HFFc6 (cell line): ENCODE measurements around the gene WDR53. TPM values are rescaled to one million over a fixed set of nuclear protein-coding genes. Genes with fewer than 3 reads are reported as not detected.

Experiments
- DNase-seq: peaks from one replicate; pipeline ENCODE4 v3.0.0-alpha.2; 2018
- H3K27ac Mint-ChIP-seq: 2 replicates; pipeline ENCODE4 v1.8.0; 2020; ENCODE audit warnings: mild to moderate bottlenecking, mixed read lengths
- H3K27me3 Mint-ChIP-seq: 2 replicates; pipeline ENCODE4 v1.8.0; 2021; ENCODE audit warnings: mild to moderate bottlenecking, moderate library complexity, mixed read lengths; ENCODE audit not compliant: insufficient read depth
- H3K36me3 Mint-ChIP-seq: 2 replicates; pipeline ENCODE4 v1.8.0; 2021; ENCODE audit warnings: low read depth, mixed read lengths
- H3K4me1 Mint-ChIP-seq: 2 replicates; pipeline ENCODE4 v1.8.0; 2020; ENCODE audit warnings: low read depth, mixed read lengths
- H3K4me3 Mint-ChIP-seq: 2 replicates; pipeline ENCODE4 v1.8.0; 2020; ENCODE audit warnings: mild to moderate bottlenecking, moderate library complexity, mixed read lengths
- H3K9me3 Mint-ChIP-seq: 2 replicates; pipeline ENCODE4 v1.8.0; 2020; ENCODE audit warnings: mild to moderate bottlenecking, mixed read lengths
- CTCF ChIP-seq: fragments of 200-600 bp; sonication (generic); IDR thresholded peaks from 2 replicates; pipeline ENCODE4 v1.5.0; 2021; ENCODE audit warnings: antibody characterized with exemption, mild to moderate bottlenecking
- total RNA-seq, 6 experiments: library from RNA; stranded (reverse); fragmentation: NEBNext Ultra II Directional; extraction: Animal tissue kit (Norgen Biotek cat#: 25700); gene quantifications; 2 replicates in 1 of 6; 3 replicates in 5 of 6; pipeline ENCODE4 v1.2.3, GENCODE V29; 2021

Gene WDR53
- total RNA-seq, 6 experiments from 2014 or later, result 6.6 to 10.2 (median 9.1) TPM

- H3K4me1 Mint-ChIP-seq, result no peaks in the 10 kb centered on the region
- no peak for TF ChIP-seq CTCF
- no peak for DNase-seq
- peaks cover 18% of the 10 kb centered on the region for H3K36me3 Mint-ChIP-seq
- peaks cover 15% of the 10 kb centered on the region for H3K9me3 Mint-ChIP-seq
- peaks cover 4% of the 10 kb centered on the region for H3K27me3 Mint-ChIP-seq
- no peak overlapping the region for H3K4me3 Mint-ChIP-seq
- H3K27ac Mint-ChIP-seq, result no peak overlapping the region
These were observed 21.8 kb downstream of the WDR53 start for GRCh38 chr3:196546537-196546936.

- Mint-ChIP-seq H3K9me3 (peaks cover 9% of the 10 kb centered on the region), H3K27me3 (peaks cover 4% of the 10 kb centered on the region), H3K27ac (no peak overlapping the region), H3K36me3 (0 out of 2 replicates have a peak, but pooled peaks cover 7% of the 10 kb centered on the region), H3K4me1 (no peaks in the 10 kb centered on the region), H3K4me3 (no peak overlapping the region)
- TF ChIP-seq CTCF, result no peak
- no peak for DNase-seq
These were observed 23.8 kb downstream of the WDR53 start for GRCh38 chr3:196544491-196544992.

GRCh38 chr3:196541684-196542445 lies 26.5 kb downstream of the WDR53 start:
- Mint-ChIP-seq H3K4me3 (no peak overlapping the region), H3K27me3 (peaks cover 2% of the 10 kb centered on the region), H3K36me3 (no peaks in the 10 kb centered on the region), H3K27ac (no peak overlapping the region), H3K4me1 (no peaks in the 10 kb centered on the region), H3K9me3 (no peaks in the 10 kb centered on the region)
- DNase-seq, result no peak
- TF ChIP-seq CTCF, result no peak

GRCh38 chr3:196537319-196537984 lies 30.9 kb downstream of the WDR53 start:
- no peaks in the 10 kb centered on the region for H3K36me3 Mint-ChIP-seq
- peak; percentile 84 for TF ChIP-seq CTCF
- H3K9me3 Mint-ChIP-seq, result no peaks in the 10 kb centered on the region
- no peak for DNase-seq
- no peaks in the 10 kb centered on the region for H3K4me1 Mint-ChIP-seq
- H3K4me3 Mint-ChIP-seq, result no peak overlapping the region
- no peak overlapping the region for H3K27ac Mint-ChIP-seq
- H3K27me3 Mint-ChIP-seq, result peaks cover 6% of the 10 kb centered on the region

- H3K27ac Mint-ChIP-seq, result no peak overlapping the region
- peaks cover 8% of the 10 kb centered on the region for H3K9me3 Mint-ChIP-seq
- H3K4me3 Mint-ChIP-seq, result no peak overlapping the region
- H3K4me1 Mint-ChIP-seq, result no peaks in the 10 kb centered on the region
- TF ChIP-seq CTCF, result no peak
- peaks cover 6% of the 10 kb centered on the region; the same call in 1 of the 2 replicates for H3K27me3 Mint-ChIP-seq
- no peak for DNase-seq
- peaks cover 8% of the 10 kb centered on the region for H3K36me3 Mint-ChIP-seq
These were observed 35.1 kb downstream of the WDR53 start for GRCh38 chr3:196533260-196533681.
